Endothelial cell of umbilical vein (primary cell): Measurements from ENCODE around the gene CNNM2. TPM values are rescaled to one million over a fixed set of nuclear protein-coding genes. Genes with fewer than 3 reads are reported as not detected.

ENCODE experiments used
- BruUV-seq: library from RNA; stranded (reverse); fragments of 400-500 nt; replicated peaks from 2 replicates; lab custom pipeline; 2021; lab: Mats Ljungman, UMichigan
- CTCF ChIA-PET: fragments of 300-600, 350-600 bp; sonication (Branson Sonifier 250); formaldehyde crosslinking; loops from one replicate; lab custom pipeline; 2021; ENCODE audit warnings: antibody characterized with exemption, inconsistent platforms; lab: Charles Lee
- POLR2A ChIA-PET: fragments of 300-600, 350-600 bp; sonication (Branson Sonifier 250); formaldehyde crosslinking; loops from one replicate; lab custom pipeline; 2021; ENCODE audit warnings: antibody characterized with exemption, inconsistent platforms; lab: Charles Lee
- DNase-seq: peaks from one replicate; pipeline ENCODE4 v3.0.0-alpha.2; 2011; ENCODE audit warnings: low read depth, low spot score
- FAIRE-seq: peaks from 2 replicates; lab custom pipeline; 2011; peaks lifted over from hg19 to GRCh38; lab: Jason Lieb, UNC
- H2AFZ ChIP-seq: 2 replicates; pipeline ENCODE4 v1.6.0; 2012; ENCODE audit warnings: low read depth, low read length, control low read depth, inconsistent platforms
- H3K27ac ChIP-seq: 2 replicates; pipeline ENCODE4 v1.5.1; 2011; ENCODE audit warnings: low read depth, mild to moderate bottlenecking, control low read depth, low read length, moderate library complexity; ENCODE audit not compliant: insufficient read depth
- H3K27me3 ChIP-seq, 2 experiments: 2 replicates each; pipeline versions ENCODE4 v1.6.0 to v1.6.1; 2011; ENCODE audit warnings: low read length in 2 of 2, mixed read lengths in 1 of 2; ENCODE audit not compliant: control insufficient read depth in 2 of 2, insufficient read depth in 2 of 2
- H3K36me3 ChIP-seq, 2 experiments: 2 replicates in 1 of 2; 3 replicates in 1 of 2; pipeline ENCODE4 v1.5.1; 2011; ENCODE audit warnings: low read length in 2 of 2, mild to moderate bottlenecking in 1 of 2, moderate library complexity in 1 of 2; ENCODE audit not compliant: control insufficient read depth in 2 of 2, insufficient read depth in 2 of 2; ENCODE audit errors: extremely low read depth in 1 of 2
- H3K4me1 ChIP-seq: 3 replicates; pipeline ENCODE4 v1.5.1; 2011; ENCODE audit warnings: mild to moderate bottlenecking, low read length; ENCODE audit not compliant: control insufficient read depth, insufficient read depth; ENCODE audit errors: extremely low read depth
- H3K4me2 ChIP-seq: 2 replicates; pipeline ENCODE4 v1.6.1; 2011; ENCODE audit warnings: low read length, control low read depth, mixed read lengths; ENCODE audit not compliant: insufficient read depth
- H3K4me3 ChIP-seq, 3 experiments: fragments of 200-600 bp in 1 of 3; sonication (generic), shearing (Covaris generic) in 1 of 3; replicated peaks in 1 of 3; 2 replicates each; pipeline ENCODE4 v1.5.1; 2011 to 2016; ENCODE audit warnings: control low read depth in 3 of 3, low read length in 3 of 3, mild to moderate bottlenecking in 2 of 3, inconsistent platforms in 1 of 3, low read depth in 1 of 3, moderate library complexity in 1 of 3; ENCODE audit not compliant: insufficient read depth in 1 of 3
- H3K79me2 ChIP-seq: 2 replicates; pipeline ENCODE4 v1.6.0; 2012; ENCODE audit warnings: low read length, inconsistent platforms; ENCODE audit not compliant: control insufficient read depth, insufficient read depth
- H3K9ac ChIP-seq: replicated peaks from 2 replicates; pipeline ENCODE3; 2011; ENCODE audit warnings: low read length, control low read depth; ENCODE audit not compliant: insufficient read depth; ENCODE audit errors: extremely low read depth
- H3K9me1 ChIP-seq: replicated peaks from 3 replicates; pipeline ENCODE4 v1.6.0; 2011; ENCODE audit warnings: mild to moderate bottlenecking, low read length; ENCODE audit not compliant: control insufficient read depth, insufficient read depth; ENCODE audit errors: extremely low read depth
- H3K9me3 ChIP-seq: replicated peaks from 2 replicates; pipeline ENCODE4 v1.5.1; 2012; ENCODE audit warnings: low read length, inconsistent platforms; ENCODE audit not compliant: control insufficient read depth, insufficient read depth
- H4K20me1 ChIP-seq: replicated peaks from 2 replicates; pipeline ENCODE3; 2011; ENCODE audit warnings: mild to moderate bottlenecking, low read length; ENCODE audit not compliant: control insufficient read depth, insufficient read depth; ENCODE audit errors: extremely low read depth
- EZH2 ChIP-seq: IDR thresholded peaks from 2 replicates; pipeline ENCODE4 v1.6.1; 2012; ENCODE audit warnings: borderline replicate concordance, low read depth, mild to moderate bottlenecking, moderate library complexity, low read length, inconsistent platforms; ENCODE audit not compliant: severe bottlenecking
- dilution Hi-C: fragments of 300-500 bp; cut with MboI; formaldehyde crosslinking; loops from one replicate; pipeline ENCODE4 v1.15.0; 2019; ENCODE audit warnings: low sequenced_read_pairs; ENCODE audit not compliant: extremely low pct_ligation_motif_present
- intact Hi-C: fragments of 100-400 bp; cut with micrococcal nuclease; formaldehyde crosslinking; loops from one replicate; pipeline ENCODE4 v1.10.0; 2022
- polyA plus RNA-seq, 4 experiments: library from polyadenylated mRNA; depleted of rRNA in 3 of 4; stranded (reverse) in 3 of 4; unstranded in 1 of 4; fragments of >200 nt; gene quantifications; 2 replicates each; pipeline versions ENCODE4 v1.2.1 to v1.2.3, GENCODE V29; 2011 to 2012; ENCODE audit warnings: missing spikeins in 1 of 4
- small RNA-seq: library from RNA; depleted of rRNA; stranded (forward); fragments of <200 nt; gene quantifications from one replicate; pipeline ENCODE3, GENCODE V24; 2012; ENCODE audit warnings: low replicate concordance, low read depth; ENCODE audit not compliant: insufficient read depth, insufficient read length
- total RNA-seq: library from RNA; stranded (reverse); gene quantifications from 2 replicates; pipeline ENCODE4 v1.2.3, GENCODE V29; 2021

The CNNM2 gene
- total and polyA plus RNA-seq, 2 donors (not counting 3 experiments of a cell fraction or from before 2014, with no cell fraction given): 1.9 to 3.0 TPM

GRCh38 chr10:103139803-103140202, 221.7 kb downstream of the CNNM2 start:
- DNase-seq (no peak), FAIRE-seq (peak; percentile 28)
- no peak overlapping the region for H2AFZ ChIP-seq
- H3K79me2 ChIP-seq: peaks cover 10% of the 10 kb centered on the region
- ChIA-PET POLR2A (no interaction called here), CTCF (interaction anchor here (1.5 to 2.9 kb wide), 2 partner anchors 99 to 105 kb away, joined by 5 to 9 read pairs; no protein-coding TSS in a partner anchor)
- no peak overlapping the region for H3K4me3 ChIP-seq
- BruUV-seq: no TSS peak
- dilution Hi-C loops (no loop called here), intact Hi-C loops (no loop called here)
- peaks cover 0 to 8% of the 10 kb centered on the region in 2 experiments for H3K36me3 ChIP-seq
- H3K27me3 ChIP-seq: no peaks in the 10 kb centered on the region
- H3K9me3 ChIP-seq: no peaks in the 10 kb centered on the region
- no peak overlapping the region for H3K9ac ChIP-seq
- no peak overlapping the region for H3K4me2 ChIP-seq
- no peak for TF ChIP-seq EZH2
- H4K20me1 ChIP-seq: no peaks in the 10 kb centered on the region
- H3K9me1 ChIP-seq: no peaks in the 10 kb centered on the region
- no peak overlapping the region for H3K27ac ChIP-seq
- no peaks in the 10 kb centered on the region for H3K4me1 ChIP-seq

Small RNA genes within 50 kb of the gene (small RNA-seq; reads per million reads assigned to genes)
- gene AS3MT (not detected), gene RF00026 (not detected), gene RF02271 (not detected)

Other genes starting within 250 kb of the CNNM2 start
- 10.6 and 11.0 TPM in 2 replicates for gene ARL3, start 203.9 kb upstream of the CNNM2 start, total RNA-seq
- gene ARL3, start 203.9 kb upstream of the CNNM2 start, polyA plus RNA-seq: 4.9 and 6.6 TPM in 2 replicates
- gene SFXN2, start 203.7 kb upstream of the CNNM2 start, total RNA-seq: 13.1 and 17.0 TPM in 2 replicates
- gene SFXN2, start 203.7 kb upstream of the CNNM2 start, polyA plus RNA-seq: 8.1 and 9.8 TPM in 2 replicates
- 43.6 and 46.0 TPM in 2 replicates for gene WBP1L, start 174.3 kb upstream of the CNNM2 start, total RNA-seq
- gene WBP1L, start 174.3 kb upstream of the CNNM2 start, polyA plus RNA-seq: 70.3 and 94.1 TPM in 2 replicates
- not detected in 2 replicates for gene CYP17A1, start 80.9 kb upstream of the CNNM2 start, total RNA-seq
- not detected in 2 replicates for gene CYP17A1, start 80.9 kb upstream of the CNNM2 start, polyA plus RNA-seq
- gene BORCS7, start 64.0 kb upstream of the CNNM2 start, total RNA-seq: 16.2 and 16.9 TPM in 2 replicates
- 16.5 and 26.0 TPM in 2 replicates for gene BORCS7, start 64.0 kb upstream of the CNNM2 start, polyA plus RNA-seq
- gene AS3MT, start 48.8 kb upstream of the CNNM2 start, total RNA-seq: 0.95 TPM in 1 of 2 replicates, not detected in the other
- 0.72 and 1.0 TPM in 2 replicates for gene AS3MT, start 48.8 kb upstream of the CNNM2 start, polyA plus RNA-seq